RPMI7951 (cell line): ENCODE data around the gene CNGB1. TPM values are rescaled to one million over a fixed set of nuclear protein-coding genes. Genes with fewer than 3 reads are reported as not detected.
"Not testable (repeated sequence)": the region's sequence is repeated elsewhere in the genome, so short reads cannot be mapped to it uniquely, and the experiment has no call there.

ENCODE experiments used
- DNase-seq: peaks from one replicate; pipeline ENCODE4 v3.0.0-alpha.2; 2012; ENCODE audit warnings: low read depth
- total RNA-seq: library from RNA; depleted of rRNA; stranded (reverse); fragments of >200 nt; shearing (Covaris generic); gene quantifications from 2 replicates; pipeline ENCODE4 v1.2.3, GENCODE V29; 2014

CNGB1 gene
- total RNA-seq, 1 experiment from 2014 or later: not detected

- DNase-seq: no peak
Observed at GRCh38 chr16:57929250-57929649, 41.7 kb downstream of the CNGB1 start.

- no peak for DNase-seq
Observed at GRCh38 chr16:57926041-57926440, 44.9 kb downstream of the CNGB1 start.

- no peak for DNase-seq
Observed at GRCh38 chr16:57925310-57925709, 45.6 kb downstream of the CNGB1 start.

GRCh38 chr16:57924514-57924913, 46.4 kb downstream of the CNGB1 start:
- no peak for DNase-seq

GRCh38 chr16:57923841-57924240, 47.1 kb downstream of the CNGB1 start:
- no peak for DNase-seq

- DNase-seq: no peak
Observed at GRCh38 chr16:57923418-57923817, 47.5 kb downstream of the CNGB1 start.

GRCh38 chr16:57920880-57921229, 50.1 kb downstream of the CNGB1 start:
- no peak for DNase-seq

GRCh38 chr16:57920215-57920879, 50.6 kb downstream of the CNGB1 start:
- DNase-seq: no peak

GRCh38 chr16:57918994-57919393, 51.9 kb downstream of the CNGB1 start:
- no peak for DNase-seq

- DNase-seq: no peak
Observed at GRCh38 chr16:57918444-57918843, 52.5 kb downstream of the CNGB1 start.

- DNase-seq: not testable (repeated sequence)
Observed at GRCh38 chr16:57917929-57918328, 53.0 kb downstream of the CNGB1 start.

GRCh38 chr16:57917489-57917888, 53.4 kb downstream of the CNGB1 start:
- not testable (repeated sequence) for DNase-seq

- peak; percentile 42 for DNase-seq
Observed at GRCh38 chr16:57916735-57917438, 54.0 kb downstream of the CNGB1 start.

GRCh38 chr16:57915811-57916488, 55.0 kb downstream of the CNGB1 start:
- DNase-seq: no peak

- no peak for DNase-seq
Observed at GRCh38 chr16:57915267-57915666, 55.7 kb downstream of the CNGB1 start.

- DNase-seq: no peak
Observed at GRCh38 chr16:57914244-57915173, 56.4 kb downstream of the CNGB1 start.

- DNase-seq: no peak
Observed at GRCh38 chr16:57912529-57913260, 58.2 kb downstream of the CNGB1 start.

- DNase-seq: no peak
Observed at GRCh38 chr16:57911743-57912142, 59.2 kb downstream of the CNGB1 start.

- DNase-seq: no peak
Observed at GRCh38 chr16:57910696-57911095, 60.2 kb downstream of the CNGB1 start.

- no peak for DNase-seq
Observed at GRCh38 chr16:57908409-57908987, 62.4 kb downstream of the CNGB1 start.
